NCI-H345 (cell line): ENCODE data around the gene PTPRK.
"Not testable (repeated sequence)": the region's sequence is repeated elsewhere in the genome, so short reads cannot be mapped to it uniquely, and the experiment has no call there.

Experiments
- DNase-seq: peaks from one replicate; lab custom pipeline; 2025; lab: John Stamatoyannopoulos, UW

Gene PTPRK

GRCh38 chr6:128439627-128440026, 80.8 kb downstream of the PTPRK start:
- DNase-seq, result no peak

DNA sequence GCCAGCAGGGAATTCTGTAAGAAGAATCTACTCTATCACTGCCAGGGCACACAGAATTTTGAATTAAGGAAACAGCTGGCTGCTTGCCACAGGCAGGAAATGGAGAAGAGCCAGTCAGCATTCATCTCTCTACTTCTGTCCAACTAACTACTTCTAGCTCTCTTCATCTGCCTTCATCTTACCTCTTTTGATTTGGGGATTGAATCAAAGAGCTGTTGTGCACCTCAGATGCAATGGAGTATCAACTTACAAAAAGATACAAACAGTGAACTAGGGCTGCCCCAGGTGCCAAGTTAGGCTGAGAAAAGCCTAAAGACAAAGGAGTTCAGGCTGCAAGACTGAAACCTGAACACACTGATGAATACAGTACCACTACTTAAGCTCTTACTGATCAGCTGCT, 82.0 kb downstream of the PTPRK start:
- DNase-seq, result no peak

DNA sequence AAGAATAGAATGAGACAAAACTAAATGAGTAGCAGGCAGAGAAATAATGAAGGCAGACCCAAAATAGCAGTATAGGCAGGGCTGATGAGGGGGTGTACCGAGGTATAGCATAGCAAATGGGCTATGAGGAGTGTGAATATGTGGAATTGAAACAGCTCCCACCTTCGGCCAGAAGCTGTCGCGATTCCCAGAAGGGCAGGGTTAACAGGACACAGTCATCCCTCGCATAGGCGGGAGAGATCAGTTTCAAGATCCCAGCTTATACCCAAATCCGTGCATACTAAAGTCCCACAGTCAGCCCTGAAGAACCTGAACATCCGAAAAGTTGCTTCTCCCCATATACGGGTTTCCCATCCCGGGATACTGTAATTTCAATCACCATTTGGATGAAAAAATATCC, 82.7 kb downstream of the PTPRK start:
- DNase-seq, result no peak

DNA sequence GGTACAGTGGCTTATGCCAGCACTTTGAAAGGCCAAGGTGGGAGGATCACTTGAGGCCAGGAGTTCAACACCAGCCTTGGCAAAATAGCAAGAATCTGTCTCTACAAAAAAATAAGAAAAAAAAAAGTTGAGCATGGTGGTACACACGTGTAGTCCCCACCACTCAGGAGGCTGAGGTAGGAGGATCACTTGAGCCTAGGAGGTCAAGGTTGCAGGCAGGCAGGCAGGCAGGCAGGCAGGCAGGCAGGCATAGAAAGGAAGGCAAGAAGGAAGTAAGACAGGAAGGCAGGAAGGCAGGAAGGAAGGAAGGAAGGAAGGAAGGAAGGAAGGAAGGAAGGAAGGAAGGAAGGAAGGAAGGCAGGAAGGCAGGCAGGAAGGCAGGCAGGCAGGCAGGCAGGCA, 85.6 kb downstream of the PTPRK start:
- DNase-seq, result not testable (repeated sequence)

GRCh38 chr6:128432394-128432793, 88.0 kb downstream of the PTPRK start:
- no peak for DNase-seq

GRCh38 chr6:128427139-128427538, 93.3 kb downstream of the PTPRK start:
- DNase-seq, result no peak

DNA sequence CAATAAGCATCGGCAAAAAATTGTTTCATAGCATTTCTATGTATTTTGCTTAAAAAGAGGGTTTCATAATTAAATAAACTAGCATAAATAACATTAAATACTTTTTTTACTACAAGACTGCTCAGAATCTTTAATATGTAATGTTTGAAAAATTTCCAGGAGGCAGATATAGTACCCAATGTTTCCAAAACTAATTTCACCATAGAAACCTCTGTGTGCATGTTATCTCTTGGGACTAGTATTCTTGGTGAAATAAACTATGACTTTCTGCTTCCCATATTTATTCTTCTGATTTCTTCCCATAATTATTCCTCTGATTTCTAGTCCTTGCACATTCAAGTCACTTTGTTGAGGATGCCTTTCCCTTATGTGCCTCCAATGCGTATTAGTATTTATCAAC, 94.5 kb downstream of the PTPRK start:
- DNase-seq, result no peak

- no peak for DNase-seq
Measured at GRCh38 chr6:128422871-128423270, 97.5 kb downstream of the PTPRK start.

GRCh38 chr6:128422200-128422599, 98.2 kb downstream of the PTPRK start:
- no peak for DNase-seq

GRCh38 chr6:128421788-128422187, 98.6 kb downstream of the PTPRK start:
- no peak for DNase-seq

- DNase-seq, result no peak
Measured at GRCh38 chr6:128417698-128418097, 102.7 kb downstream of the PTPRK start.

DNA sequence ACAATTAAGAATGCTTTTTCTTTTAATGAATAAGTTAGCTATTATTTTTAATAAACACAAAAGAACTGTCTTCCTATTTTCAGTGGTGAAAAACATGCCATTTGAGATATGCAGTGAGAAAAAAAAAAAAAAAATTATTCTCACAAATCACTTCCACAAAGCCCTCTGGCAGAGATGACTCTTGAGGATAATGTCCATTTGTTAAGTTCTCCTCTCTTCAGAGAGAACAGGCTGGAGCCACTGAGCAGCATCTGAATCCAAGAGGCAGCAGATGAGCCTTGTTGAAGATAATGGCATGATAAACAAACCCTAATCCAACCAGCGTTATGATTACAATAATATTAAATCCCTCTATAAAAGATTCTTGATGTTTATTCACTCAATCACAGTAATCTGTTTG, 105.0 kb downstream of the PTPRK start:
- no peak for DNase-seq

- no peak for DNase-seq
Measured at GRCh38 chr6:128414943-128415342, 105.5 kb downstream of the PTPRK start.

- no peak for DNase-seq
Measured at GRCh38 chr6:128413291-128413690, 107.1 kb downstream of the PTPRK start.

- no peak for DNase-seq
Measured at GRCh38 chr6:128412680-128413079, 107.7 kb downstream of the PTPRK start.

DNA sequence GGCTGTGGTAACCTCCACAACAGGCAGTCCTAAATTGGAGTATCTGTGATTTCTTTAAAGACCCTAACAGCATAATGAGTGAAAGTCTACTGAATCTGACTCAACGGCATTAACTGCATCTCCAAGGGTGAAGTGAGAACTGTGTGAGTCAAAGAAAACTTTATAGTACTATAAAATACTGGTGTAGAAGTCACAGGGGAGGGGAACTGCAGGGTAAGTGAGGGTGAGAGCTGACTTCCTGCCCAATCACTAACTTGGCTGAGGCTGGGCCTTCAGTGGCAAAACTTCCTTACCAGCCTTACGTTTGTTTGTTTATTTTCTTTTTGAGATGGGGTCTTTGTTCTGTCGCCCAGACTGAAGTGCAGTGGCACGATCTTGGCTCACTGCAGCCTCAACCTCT, 109.8 kb downstream of the PTPRK start:
- DNase-seq, result no peak

GRCh38 chr6:128409003-128409402, 111.4 kb downstream of the PTPRK start:
- no peak for DNase-seq

DNA sequence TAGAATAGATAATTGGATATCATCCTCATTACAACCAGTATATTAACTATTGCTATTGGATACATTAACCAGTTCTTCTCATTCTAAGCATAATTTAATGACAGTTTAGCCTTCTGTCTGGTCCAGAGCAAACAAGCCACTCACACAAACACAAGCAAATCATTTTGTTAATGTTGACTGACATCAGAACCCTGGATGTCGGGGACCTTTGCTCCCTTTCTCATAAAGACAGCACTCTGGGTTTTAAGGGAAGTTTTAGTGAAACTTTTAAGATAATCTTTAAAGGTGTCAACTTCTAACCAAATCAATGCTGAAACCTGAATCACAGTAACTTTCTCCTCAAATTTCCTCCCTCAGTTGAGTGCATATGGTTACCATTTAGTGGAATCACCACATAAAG, 113.9 kb downstream of the PTPRK start:
- DNase-seq, result no peak

DNA sequence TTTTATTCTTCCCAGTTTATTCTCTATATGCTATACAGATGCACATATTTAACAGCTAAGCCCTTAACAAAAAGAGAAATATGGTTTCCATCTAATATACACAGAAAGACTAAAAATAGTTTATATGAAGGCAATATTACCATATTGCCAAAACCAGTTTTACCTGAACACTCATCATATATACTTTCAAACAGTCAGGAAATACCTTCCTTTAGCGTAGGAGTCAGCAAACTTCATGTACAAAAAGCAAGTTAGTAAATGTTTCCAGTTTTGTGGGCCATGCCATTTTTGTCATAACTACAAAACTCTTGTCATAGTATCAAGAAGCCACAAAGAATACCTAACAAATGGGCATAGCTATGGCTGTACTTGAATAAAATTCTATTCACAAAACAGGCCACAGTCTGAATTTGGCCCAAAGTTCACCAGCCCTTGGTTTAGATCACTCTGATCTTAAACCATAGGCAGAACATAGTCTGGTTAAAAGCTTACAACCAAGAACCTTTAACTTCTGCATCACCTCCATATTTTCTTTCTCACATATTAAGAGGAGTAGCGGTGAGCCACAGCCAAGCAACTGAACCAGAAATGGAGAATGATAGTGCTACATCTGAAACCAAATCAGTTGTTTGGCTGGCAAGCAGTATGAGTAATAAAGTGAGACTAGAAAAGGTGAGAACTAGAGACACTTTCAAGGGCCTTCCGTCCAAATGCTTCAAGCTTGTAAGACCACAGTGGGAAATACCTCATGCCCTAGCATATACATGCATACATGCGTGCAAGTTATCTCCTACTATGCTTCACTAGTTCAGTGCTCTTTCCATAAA, 116.6 kb downstream of the PTPRK start:
- DNase-seq, result no peak

DNA sequence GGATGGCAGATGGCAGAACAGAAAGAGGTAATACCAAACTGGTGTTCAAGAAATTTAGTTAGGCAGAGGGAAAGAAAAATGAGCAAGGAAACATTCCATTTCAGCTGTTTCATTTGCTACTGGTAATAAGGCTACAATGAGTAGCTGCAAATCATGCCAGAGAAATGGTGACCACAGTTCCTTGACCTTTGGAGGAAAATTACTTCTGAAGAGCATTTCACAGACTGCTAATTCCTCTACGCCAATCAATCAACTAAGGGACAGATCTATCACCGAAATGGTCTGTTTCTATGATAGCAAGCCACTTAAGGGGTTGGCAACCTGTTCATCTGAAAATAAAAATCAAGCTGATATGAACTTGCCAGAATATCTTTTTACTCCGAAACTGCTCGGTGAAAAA, 119.5 kb downstream of the PTPRK start:
- DNase-seq, result no peak

- DNase-seq, result no peak
Measured at GRCh38 chr6:128397996-128398395, 122.4 kb downstream of the PTPRK start.

- no peak for DNase-seq
Measured at GRCh38 chr6:128395596-128395995, 124.8 kb downstream of the PTPRK start.

- DNase-seq, result no peak
Measured at GRCh38 chr6:128395188-128395587, 125.2 kb downstream of the PTPRK start.

- no peak for DNase-seq
Measured at GRCh38 chr6:128394167-128394566, 126.2 kb downstream of the PTPRK start.
